Right cardiac atrium (tissue), 5 donors: Measurements from ENCODE around the gene OBP2B. TPM values are rescaled to one million over a fixed set of nuclear protein-coding genes. Genes with fewer than 3 reads are reported as not detected.
"Not testable (repeated sequence)": the region's sequence is repeated elsewhere in the genome, so short reads cannot be mapped to it uniquely, and the experiment has no call there.

Source experiments
- ATAC-seq, 2 donors: fragments of 200-7000 bp; cut with Tn5 transposase; one replicate each; pipeline versions ENCODE4 v1.8.0 to v1.9.1; 2020; ENCODE audit warnings: moderate library complexity in 2 of 2, mild to moderate bottlenecking in 1 of 2
- DNase-seq, 3 donors: peaks; one replicate each; pipeline ENCODE4 v3.0.0-alpha.2; 2020
- H3K27ac ChIP-seq: one replicate; pipeline ENCODE4 v1.5.1; 2013; ENCODE audit warnings: mild to moderate bottlenecking, low read length, control low read depth, moderate library complexity
- H3K27me3 ChIP-seq: one replicate; pipeline ENCODE4 v1.6.1; 2013; ENCODE audit not compliant: control insufficient read depth, insufficient read depth
- H3K4me1 ChIP-seq: one replicate; pipeline ENCODE4 v1.6.1; 2013; ENCODE audit warnings: low read length; ENCODE audit not compliant: control insufficient read depth, insufficient read depth
- H3K4me3 ChIP-seq: one replicate; pipeline ENCODE4 v1.5.1; 2013; ENCODE audit warnings: low read length, control low read depth
- H3K9me3 ChIP-seq: one replicate; pipeline ENCODE4 v1.6.1; 2013; ENCODE audit warnings: low read length; ENCODE audit not compliant: control insufficient read depth
- WGBS: extraction: QIAGEN DNeasy Blood & Tissue Kit; methylation state at CpG from one replicate; pipeline ENCODE4 v1.1.7; 2013; 5-methylcytosine and 5-hydroxymethylcytosine counted together
- intact Hi-C, 4 donors: fragments of 100-400 bp; cut with DNase I; formaldehyde crosslinking; loops; one replicate each; pipeline versions ENCODE4 v1.11.0 to v1.14.0; 2022 to 2023
- polyA plus RNA-seq: library from polyadenylated mRNA; stranded (reverse); fragments of 200-250 nt; gene quantifications from one replicate; pipeline ENCODE4 v1.2.3, GENCODE V29; 2013
- total RNA-seq, 4 donors: library from RNA; stranded (reverse); fragmentation: NEBNext Ultra II Directional; extraction: Animal tissue kit (Norgen Biotek cat#: 25700); gene quantifications; one replicate each; pipeline ENCODE4 v1.2.1, GENCODE V29; 2021
- donor health status: healthy with polysubstance abuse.
- donor health status: DM: no; HTN: yes; CAD: no.
- donor health status: DM: no; HTN: no; CAD: no.
- donor health status: DM: no; HTN: yes; CAD: no; lungs with severe emphysema.
- donor health status: DM: yes; HTN: yes; CAD: no.

The OBP2B gene
- total and polyA plus RNA-seq, 5 donors, result not detected

DNA sequence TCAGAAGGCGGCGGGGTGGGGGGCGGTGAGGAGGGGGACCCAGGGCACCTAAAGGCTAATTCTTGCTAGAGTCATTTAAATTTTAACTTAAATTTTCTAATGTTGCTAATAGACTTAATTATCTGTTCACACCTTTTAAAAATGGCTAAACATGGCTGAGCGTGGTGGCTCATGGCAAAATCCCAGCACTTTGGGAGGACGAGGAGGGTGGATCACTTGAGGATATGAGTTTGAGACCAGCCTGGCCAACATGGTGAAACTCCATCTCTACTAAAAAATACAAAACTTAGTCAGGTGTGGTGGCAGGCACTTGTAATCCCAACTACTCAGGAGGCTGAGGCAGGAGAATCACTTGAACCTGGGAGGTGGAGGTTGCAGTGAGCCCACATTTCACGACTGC, 42.2 kb upstream of the OBP2B start:
- H3K27me3 ChIP-seq, H3K27ac ChIP-seq, H3K9me3 ChIP-seq, H3K4me3 ChIP-seq, intact Hi-C loops, H3K4me1 ChIP-seq, DNase-seq, ATAC-seq: not testable (repeated sequence)
- 89% methylated on average over 6 of the region's 6 CpGs for WGBS

DNA sequence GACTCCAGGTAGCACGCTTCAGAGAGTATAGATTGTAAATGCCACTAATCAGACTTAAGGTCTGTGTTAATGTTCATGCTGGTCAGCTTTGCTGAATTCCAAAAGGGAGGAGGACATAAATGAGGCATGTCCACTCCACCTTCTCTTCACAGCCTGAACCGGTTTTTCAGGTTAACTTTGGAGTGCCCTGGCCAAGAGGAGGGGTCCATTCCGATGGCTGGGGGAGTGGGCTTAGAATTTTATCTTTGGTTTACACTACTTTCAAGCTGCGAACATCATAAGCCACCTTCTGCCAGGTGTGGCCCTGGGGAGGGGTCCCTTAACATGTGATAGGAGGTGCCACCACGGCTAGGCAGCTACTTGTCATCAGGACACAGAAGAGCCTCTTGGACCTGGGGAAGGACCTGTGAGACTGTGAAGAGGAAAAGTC, 41.7 kb upstream of the OBP2B start:
- intact Hi-C loops, result no loop called here
- DNase-seq (no peak), ATAC-seq (no peak)
- H3K4me1 ChIP-seq, result no peaks in the 10 kb centered on the region
- no peak overlapping the region for H3K4me3 ChIP-seq
- no peaks in the 10 kb centered on the region for H3K27me3 ChIP-seq
- H3K27ac ChIP-seq, result no peak overlapping the region
- H3K9me3 ChIP-seq, result no peaks in the 10 kb centered on the region
- WGBS, result 72% methylated on average over 5 of the region's 5 CpGs

DNA sequence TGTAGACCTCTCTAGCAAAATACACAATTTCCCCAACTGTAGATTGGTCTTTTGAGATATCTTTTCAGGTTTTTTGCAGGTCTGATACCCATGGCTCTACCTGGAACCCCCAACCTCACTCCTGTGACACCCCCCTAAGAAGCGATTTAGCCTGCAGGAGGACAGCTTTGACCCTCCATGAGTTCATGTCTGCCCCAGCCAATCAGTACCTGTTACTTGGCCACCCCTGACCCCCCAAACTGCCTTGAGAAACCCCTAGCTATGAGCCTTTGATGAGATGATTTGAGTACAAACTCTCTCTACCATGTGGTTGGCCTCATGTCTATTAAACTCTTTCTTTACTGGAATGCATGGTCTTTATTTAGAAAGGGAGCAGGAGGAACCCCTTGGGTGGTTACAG, 40.3 kb upstream of the OBP2B start:
- WGBS, result 98% methylated on average over 1 of the region's 1 CpG
- Histone ChIP-seq H3K4me1 (no peaks in the 10 kb centered on the region), H3K9me3 (no peaks in the 10 kb centered on the region), H3K27me3 (no peaks in the 10 kb centered on the region), H3K4me3 (no peak overlapping the region), H3K27ac (no peak overlapping the region)
- intact Hi-C loops, result no loop called here
- no peak for DNase-seq
- no peak for ATAC-seq

DNA sequence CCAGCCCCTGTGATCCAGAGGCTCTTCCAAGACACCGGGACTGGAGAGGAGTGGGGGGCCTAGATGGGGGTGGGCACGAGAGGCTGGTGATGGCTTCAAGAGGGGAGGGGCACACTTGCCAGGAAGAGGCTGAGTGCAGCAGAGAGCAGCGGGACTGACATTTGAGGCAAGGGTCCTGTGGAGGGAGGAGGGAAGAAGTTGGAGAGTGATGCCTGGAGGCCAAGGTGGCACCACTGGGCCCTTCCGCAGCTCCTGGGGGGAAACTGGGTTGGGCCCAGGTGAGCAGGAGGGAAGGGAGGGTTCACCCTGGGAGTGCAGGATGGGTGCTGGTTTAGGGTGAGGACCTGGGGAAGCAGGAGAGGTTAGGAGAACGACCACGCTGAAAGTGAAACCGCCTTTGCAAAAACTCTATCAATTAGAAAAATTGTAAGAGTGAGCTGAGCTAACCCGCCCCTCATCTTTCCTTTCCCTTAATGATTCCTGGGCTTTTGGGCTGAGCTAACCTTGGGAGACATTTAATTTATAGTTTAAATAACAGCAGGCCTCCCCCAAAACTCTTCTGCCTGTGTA, 39.8 kb upstream of the OBP2B start:
- no peak for DNase-seq
- no peaks in the 10 kb centered on the region for H3K9me3 ChIP-seq
- no peak overlapping the region for H3K27ac ChIP-seq
- WGBS, result 88% methylated on average over 8 of the region's 8 CpGs
- no peaks in the 10 kb centered on the region for H3K27me3 ChIP-seq
- intact Hi-C loops, result no loop called here
- no peaks in the 10 kb centered on the region for H3K4me1 ChIP-seq
- ATAC-seq, result no peak
- H3K4me3 ChIP-seq, result no peak overlapping the region

DNA sequence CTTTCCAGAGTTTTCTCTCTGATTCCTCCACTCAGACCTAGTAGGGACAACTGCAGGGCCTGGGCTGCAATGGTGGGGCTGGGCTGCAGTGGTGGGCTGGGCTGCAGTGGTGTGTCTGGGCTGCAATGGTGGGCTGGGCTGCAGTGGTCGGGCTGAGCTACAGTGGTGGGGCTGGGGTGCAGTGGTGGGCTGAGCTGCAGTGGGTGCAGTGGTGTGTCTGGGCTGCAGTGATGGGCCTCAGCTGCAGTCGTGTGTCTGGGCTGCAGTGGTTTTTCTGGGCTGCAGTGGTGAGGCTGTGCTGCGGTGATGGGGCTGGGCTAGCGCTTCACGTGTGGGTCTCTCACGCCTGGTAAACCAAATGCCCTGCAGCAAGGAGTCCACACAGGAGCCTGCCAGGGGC, 38.6 kb upstream of the OBP2B start:
- intact Hi-C loops, result no loop called here
- no peak for ATAC-seq
- no peaks in the 10 kb centered on the region for H3K9me3 ChIP-seq
- 74% methylated on average over 6 of the region's 6 CpGs for WGBS
- H3K27me3 ChIP-seq, result no peaks in the 10 kb centered on the region
- H3K27ac ChIP-seq, result no peak overlapping the region
- no peaks in the 10 kb centered on the region for H3K4me1 ChIP-seq
- no peak overlapping the region for H3K4me3 ChIP-seq
- no peak for DNase-seq

DNA sequence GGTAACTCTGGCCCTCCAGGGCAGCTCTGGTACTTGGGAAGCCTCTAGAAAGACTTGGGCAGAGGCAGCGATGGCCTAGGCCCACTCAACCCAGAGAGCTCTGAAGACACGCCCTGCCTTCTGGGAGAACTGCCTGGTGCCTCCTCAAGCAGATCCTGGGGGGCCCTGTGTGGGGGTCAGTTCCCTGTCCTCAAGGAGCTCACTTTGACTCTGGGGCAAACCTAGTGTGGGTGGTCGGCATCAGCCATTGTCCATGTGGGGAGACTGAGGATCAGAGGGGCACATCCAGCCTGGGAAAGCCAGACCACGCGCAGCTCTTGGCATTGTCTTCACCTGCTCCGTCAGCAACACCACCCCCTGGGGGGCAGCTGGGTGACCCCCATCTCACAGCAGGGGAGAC, 37.9 kb upstream of the OBP2B start:
- Histone ChIP-seq H3K9me3 (no peaks in the 10 kb centered on the region), H3K27ac (no peak overlapping the region), H3K4me1 (no peaks in the 10 kb centered on the region), H3K4me3 (no peak overlapping the region), H3K27me3 (no peaks in the 10 kb centered on the region)
- ATAC-seq (no peak), DNase-seq (no peak)
- 85% methylated on average over 6 of the region's 6 CpGs for WGBS
- intact Hi-C loops, result no loop called here

DNA sequence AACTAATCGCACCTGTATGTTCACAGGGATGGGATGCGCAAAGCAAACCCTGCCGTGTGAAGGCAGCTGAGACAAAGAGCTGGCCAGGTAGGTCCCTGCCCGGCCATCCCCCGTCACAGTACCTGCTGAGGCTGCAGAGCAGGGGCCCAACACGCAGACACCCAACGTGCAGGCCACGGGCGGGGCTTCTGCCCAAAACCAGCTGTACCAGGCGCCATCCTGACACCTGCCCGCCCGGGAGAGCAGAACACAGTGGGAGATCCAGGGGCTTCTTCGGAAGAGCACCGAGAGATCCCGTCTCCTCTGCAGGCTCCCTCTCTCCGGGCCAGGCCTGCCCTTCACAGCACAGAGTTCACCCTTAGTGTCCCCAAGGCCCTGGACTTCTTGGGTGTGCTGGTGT, 37.5 kb upstream of the OBP2B start:
- 85% methylated on average over 16 of the region's 16 CpGs for WGBS
- H3K4me1 ChIP-seq, result no peaks in the 10 kb centered on the region

DNA sequence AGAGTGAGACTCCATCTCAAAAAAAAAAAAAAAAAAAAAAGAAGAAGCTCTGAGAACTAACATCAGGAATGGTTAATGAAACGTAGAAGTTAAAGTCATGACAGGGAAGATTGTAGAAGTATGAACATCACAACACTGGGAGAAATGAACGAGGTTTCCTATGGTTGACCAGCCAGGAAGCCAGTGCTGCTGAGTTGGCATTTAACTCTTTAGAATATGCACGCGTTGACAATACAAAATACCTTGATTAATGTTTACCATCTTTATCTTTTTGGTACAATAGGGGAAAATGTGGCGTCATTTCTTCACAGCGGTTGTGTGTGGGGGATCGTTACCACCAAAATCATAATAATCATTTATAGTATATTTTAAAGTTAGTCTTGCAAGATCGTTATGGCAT, 33.9 kb upstream of the OBP2B start:
- Histone ChIP-seq H3K9me3 (no peaks in the 10 kb centered on the region), H3K27ac (no peak overlapping the region), H3K4me3 (no peak overlapping the region), H3K4me1 (peaks cover 5% of the 10 kb centered on the region), H3K27me3 (no peaks in the 10 kb centered on the region)
- WGBS, result 74% methylated on average over 8 of the region's 8 CpGs
- intact Hi-C loops, result no loop called here
- ATAC-seq, result no peak
- DNase-seq, result no peak

More for the DNA sequence above, 37.5 kb upstream of the OBP2B start:
- DNase-seq (no peak), ATAC-seq (no peak)
- H3K27ac ChIP-seq, result no peak overlapping the region
- intact Hi-C loops, result no loop called here
- no peaks in the 10 kb centered on the region for H3K27me3 ChIP-seq
- no peak overlapping the region for H3K4me3 ChIP-seq
- no peaks in the 10 kb centered on the region for H3K9me3 ChIP-seq

DNA sequence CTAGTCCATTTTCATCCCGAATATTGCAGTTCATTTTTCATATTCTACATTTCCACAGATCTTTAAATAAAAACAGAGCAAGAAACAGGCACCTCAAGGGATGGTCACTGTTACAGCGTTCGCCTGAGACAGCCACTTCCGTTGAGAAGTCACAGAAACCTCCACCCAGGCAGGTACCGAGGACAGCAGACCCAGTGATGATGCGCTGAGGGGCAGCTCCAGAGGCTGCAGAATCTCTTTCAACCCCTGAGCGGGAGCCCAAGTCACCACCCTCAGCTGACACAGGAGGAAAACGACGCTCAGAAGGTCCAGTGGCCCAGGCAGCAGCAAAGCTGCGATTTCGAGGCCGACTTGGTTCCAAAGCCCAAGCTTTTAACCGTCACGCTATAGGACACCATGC, 33.2 kb upstream of the OBP2B start:
- DNase-seq (no peak), ATAC-seq (no peak)
- Histone ChIP-seq H3K9me3 (no peaks in the 10 kb centered on the region), H3K27ac (no peak overlapping the region), H3K27me3 (no peaks in the 10 kb centered on the region), H3K4me1 (peaks cover 5% of the 10 kb centered on the region), H3K4me3 (no peak overlapping the region)
- 82% methylated on average over 14 of the region's 14 CpGs for WGBS
- intact Hi-C loops, result no loop called here

DNA sequence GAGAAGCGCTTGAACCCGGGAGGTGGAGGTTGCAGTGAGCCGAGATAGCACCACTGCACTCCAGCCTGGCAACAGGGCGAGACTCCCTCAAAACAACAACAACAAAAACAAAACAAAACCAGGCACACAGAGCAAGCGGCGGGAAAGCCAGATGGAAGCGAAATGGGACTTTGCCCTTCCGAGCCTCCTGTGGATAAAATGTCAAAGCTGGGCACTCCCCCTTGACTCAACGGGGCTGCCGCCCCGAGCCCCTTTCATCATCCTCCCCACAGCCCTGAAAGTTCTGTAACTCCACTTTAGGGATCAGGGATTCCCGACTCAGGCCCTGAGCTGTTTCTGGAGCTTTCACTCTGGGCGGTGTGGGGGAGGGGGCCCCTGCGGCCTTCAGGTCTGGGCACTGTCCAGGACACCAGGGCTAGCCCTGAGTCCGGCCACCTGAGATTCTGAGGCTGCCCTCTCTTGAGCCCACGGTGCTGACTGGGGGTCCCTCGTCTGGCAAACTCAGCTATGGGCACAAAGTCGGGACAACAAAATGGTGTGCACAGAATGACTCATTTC, 30.6 kb upstream of the OBP2B start:
- no peaks in the 10 kb centered on the region for H3K27me3 ChIP-seq

DNA sequence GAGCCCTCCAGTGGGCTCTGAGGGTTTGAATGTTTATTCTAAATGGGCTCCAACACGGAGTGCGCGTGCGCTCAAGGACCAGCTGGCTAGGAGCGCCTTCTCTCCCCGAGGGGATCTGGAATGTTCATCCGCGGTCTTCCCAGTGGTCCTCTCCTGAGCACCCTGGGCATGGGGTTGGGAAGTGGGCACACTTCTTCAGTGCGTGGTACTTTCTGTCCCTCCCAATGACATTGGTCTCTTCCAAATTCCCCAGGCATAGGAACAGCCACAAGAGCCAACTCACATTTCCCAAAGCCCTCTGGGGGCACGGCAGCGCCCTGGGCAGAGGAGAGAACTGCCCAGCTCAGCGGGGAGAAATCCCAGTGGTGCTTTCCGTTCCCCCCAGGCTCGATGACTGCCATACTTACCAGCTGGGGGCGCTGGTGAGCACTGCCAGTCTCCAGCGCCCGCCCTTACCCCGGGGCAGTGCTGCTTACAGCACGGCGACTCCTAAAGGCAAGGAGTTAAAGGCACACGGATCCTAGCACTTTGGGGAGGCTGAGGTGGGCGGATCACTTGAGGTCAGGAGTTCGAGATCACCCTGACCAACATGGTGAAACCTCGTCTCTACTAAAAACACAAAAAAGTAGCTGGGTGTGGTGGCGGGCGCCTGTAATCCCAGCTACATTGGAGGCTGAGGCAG, 29.9 kb upstream of the OBP2B start:
- DNase-seq, result peak; percentile 69 to 88 (median 84)
- peak overlapping the region; percentile 21 for H3K4me3 ChIP-seq
- peak overlapping the region; percentile 55 for H3K27ac ChIP-seq
- intact Hi-C loops, result no loop called here
- H3K9me3 ChIP-seq, result no peaks in the 10 kb centered on the region
- peaks cover 5% of the 10 kb centered on the region for H3K4me1 ChIP-seq
- ATAC-seq, result peak; percentile 74 to 78
- WGBS, result 14% methylated on average over 26 of the region's 26 CpGs
- H3K27me3 ChIP-seq, result no peaks in the 10 kb centered on the region

More for the DNA sequence above, 30.6 kb upstream of the OBP2B start:
- H3K27ac ChIP-seq, result no peak overlapping the region
- whole genome bisulfite sequencing, result 90% methylated on average over 18 of the region's 18 CpGs
- H3K4me1 ChIP-seq, result peaks cover 5% of the 10 kb centered on the region
- no peak overlapping the region for H3K4me3 ChIP-seq
- intact Hi-C loops, result no loop called here
- DNase-seq, result no peak
- no peaks in the 10 kb centered on the region for H3K9me3 ChIP-seq
- no peak for ATAC-seq
